ENCODE results near the gene RPL27.

DNA sequence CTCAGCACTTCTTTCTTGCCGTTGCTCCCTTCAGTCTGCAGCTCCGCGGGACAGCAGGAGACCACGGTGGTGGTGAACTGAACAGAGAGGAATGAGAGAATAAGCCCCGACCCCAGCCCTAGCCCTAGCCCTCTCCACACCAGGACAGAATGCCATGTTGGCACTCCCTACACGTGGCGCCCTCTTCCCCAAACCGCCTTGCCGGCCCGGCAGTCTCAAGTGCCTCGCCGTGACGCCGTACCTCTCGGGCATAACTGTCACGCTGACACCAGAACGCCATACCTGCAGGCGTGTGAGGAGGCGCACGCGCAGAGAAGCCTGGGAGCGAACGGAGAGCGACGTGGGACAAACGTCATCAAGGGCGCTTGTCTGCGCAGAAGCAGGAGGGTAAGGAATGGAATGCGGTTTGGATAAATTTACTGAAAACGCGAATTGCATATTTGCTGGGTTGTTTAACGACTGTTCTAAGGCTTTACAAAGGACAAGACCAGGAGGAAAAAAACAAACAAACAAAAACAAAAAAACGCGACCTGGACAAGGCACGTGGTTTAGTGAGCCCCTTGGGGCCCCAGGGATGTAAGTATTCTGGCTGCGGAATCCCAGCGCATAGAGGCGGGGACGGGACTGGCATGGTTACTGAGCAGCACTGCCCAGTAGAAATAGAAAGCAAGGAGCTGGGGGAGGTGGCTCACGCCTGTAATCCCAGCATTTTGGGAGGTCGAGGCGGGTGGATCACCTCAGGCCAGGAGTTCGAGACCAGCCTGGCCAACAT, 33.9 kb upstream of the RPL27 start, which contains the start of gene AARSD1:
- TF ChIP-seq, protein P1, sequence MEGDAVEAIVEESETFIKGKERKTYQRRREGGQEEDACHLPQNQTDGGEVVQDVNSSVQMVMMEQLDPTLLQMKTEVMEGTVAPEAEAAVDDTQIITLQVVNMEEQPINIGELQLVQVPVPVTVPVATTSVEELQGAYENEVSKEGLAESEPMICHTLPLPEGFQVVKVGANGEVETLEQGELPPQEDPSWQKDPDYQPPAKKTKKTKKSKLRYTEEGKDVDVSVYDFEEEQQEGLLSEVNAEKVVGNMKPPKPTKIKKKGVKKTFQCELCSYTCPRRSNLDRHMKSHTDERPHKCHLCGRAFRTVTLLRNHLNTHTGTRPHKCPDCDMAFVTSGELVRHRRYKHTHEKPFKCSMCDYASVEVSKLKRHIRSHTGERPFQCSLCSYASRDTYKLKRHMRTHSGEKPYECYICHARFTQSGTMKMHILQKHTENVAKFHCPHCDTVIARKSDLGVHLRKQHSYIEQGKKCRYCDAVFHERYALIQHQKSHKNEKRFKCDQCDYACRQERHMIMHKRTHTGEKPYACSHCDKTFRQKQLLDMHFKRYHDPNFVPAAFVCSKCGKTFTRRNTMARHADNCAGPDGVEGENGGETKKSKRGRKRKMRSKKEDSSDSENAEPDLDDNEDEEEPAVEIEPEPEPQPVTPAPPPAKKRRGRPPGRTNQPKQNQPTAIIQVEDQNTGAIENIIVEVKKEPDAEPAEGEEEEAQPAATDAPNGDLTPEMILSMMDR (IDR thresholded peaks at IDR 0.05) = peak in 1 of 4 experiments; percentile 28
- peak; percentile 48 for TF ChIP-seq POLR2A (IDR thresholded peaks at IDR 0.05)
